ENCODE results near the gene CHL1. TPM values are rescaled to one million over a fixed set of nuclear protein-coding genes. Genes with fewer than 3 reads are reported as not detected.

Gene CHL1
- total and polyA plus RNA-seq, 2 experiments from 2014 or later, result 1.4 to 1.9 TPM

DNA sequence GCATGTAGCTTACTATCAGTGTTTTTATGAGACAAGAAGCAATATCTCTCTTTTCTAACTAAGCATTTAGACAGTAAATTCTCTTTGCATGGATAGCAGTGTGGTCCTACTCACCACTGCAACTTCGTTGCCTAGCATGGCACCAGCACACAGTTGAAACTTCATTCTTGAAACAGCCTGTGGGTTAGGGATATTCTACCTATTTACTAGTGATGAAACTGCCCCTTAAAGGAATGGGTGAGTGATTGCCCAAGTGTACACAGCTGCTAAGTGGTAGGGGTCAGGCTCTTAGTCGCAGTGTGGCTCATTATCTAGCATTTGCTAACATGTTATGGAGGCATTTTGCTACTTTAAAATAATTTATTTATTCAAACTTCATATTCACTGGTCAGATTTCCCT lies 78.4 kb downstream of the CHL1 start:
- H3K4me1 ChIP-seq (ENCODE audit: insufficient read depth), result no peaks in the 10 kb centered on the region
- ATAC-seq (no peak), DNase-seq (ENCODE audit: low spot score) (no peak)
- H3K27me3 ChIP-seq (ENCODE audit: insufficient read depth), result no peaks in the 10 kb centered on the region
- Mint-ChIP-seq H3K27me3 (ENCODE audit: insufficient read depth, low read depth, poor library complexity) (no peaks in the 10 kb centered on the region), H3K9me3 (peaks cover 89% of the 10 kb centered on the region), H3K4me3 (no peak overlapping the region), H3K27ac (no peak overlapping the region), H3K36me3 (ENCODE audit: low read depth) (peaks cover 28% of the 10 kb centered on the region), H3K4me1 (no peaks in the 10 kb centered on the region)
- H3K4me3 ChIP-seq, result no peak overlapping the region
- H3K36me3 ChIP-seq (ENCODE audit: insufficient read depth), result no peaks in the 10 kb centered on the region
- no peak overlapping the region for H3K27ac ChIP-seq (ENCODE audit: low read depth)
- no peak for TF ChIP-seq EZH2 (IDR thresholded peaks at IDR 0.05; ENCODE audit: low read depth, unreplicated experiment)
- no peaks in the 10 kb centered on the region for H3K9me2 ChIP-seq (ENCODE audit: insufficient read depth)
- no peaks in the 10 kb centered on the region for H3F3A ChIP-seq (replicated peaks; ENCODE audit: low read depth)
- no peak overlapping the region for H3K4me2 ChIP-seq
- H4K20me1 ChIP-seq (replicated peaks; ENCODE audit: insufficient read depth), result no peaks in the 10 kb centered on the region
- H3K79me2 ChIP-seq (replicated peaks; ENCODE audit: insufficient read depth), result no peaks in the 10 kb centered on the region
- H2AFZ ChIP-seq, result no peak overlapping the region

DNA sequence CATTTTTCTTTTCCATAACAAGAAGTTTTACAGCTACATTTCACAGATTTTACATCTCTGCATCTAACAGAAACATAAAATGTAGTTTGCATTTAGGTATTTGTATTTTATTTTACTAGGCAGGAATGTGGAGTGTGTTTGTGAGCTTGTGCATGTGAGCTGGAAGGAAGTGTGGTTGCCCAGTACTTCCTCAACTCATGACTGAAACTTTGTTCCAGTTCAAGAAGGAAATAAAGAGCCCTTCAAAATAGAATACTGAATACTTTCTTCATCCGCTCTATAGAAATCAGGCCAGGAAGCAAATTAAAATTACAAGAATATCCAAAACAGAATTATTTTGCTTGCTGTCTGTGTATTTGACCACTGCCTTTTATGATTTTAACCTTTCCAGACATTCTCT lies 81.3 kb downstream of the CHL1 start:
- ATAC-seq (no peak), DNase-seq (ENCODE audit: low spot score) (no peak)
- Histone ChIP-seq H3K4me1 (ENCODE audit: insufficient read depth) (no peaks in the 10 kb centered on the region), H3K4me2 (no peak overlapping the region), H3K79me2 (replicated peaks; ENCODE audit: insufficient read depth) (no peaks in the 10 kb centered on the region), H2AFZ (no peak overlapping the region), H3K9me2 (ENCODE audit: insufficient read depth) (no peaks in the 10 kb centered on the region), H4K20me1 (replicated peaks; ENCODE audit: insufficient read depth) (no peaks in the 10 kb centered on the region), H3K27ac (ENCODE audit: low read depth) (no peak overlapping the region), H3K27me3 (ENCODE audit: insufficient read depth) (no peaks in the 10 kb centered on the region), H3F3A (replicated peaks; ENCODE audit: low read depth) (no peaks in the 10 kb centered on the region), H3K36me3 (ENCODE audit: insufficient read depth) (no peaks in the 10 kb centered on the region), H3K4me3 (no peak overlapping the region)
- Mint-ChIP-seq H3K36me3 (ENCODE audit: low read depth) (peaks cover 26% of the 10 kb centered on the region), H3K9me3 (peaks cover 90% of the 10 kb centered on the region), H3K27ac (no peak overlapping the region), H3K4me3 (no peak overlapping the region), H3K4me1 (no peaks in the 10 kb centered on the region), H3K27me3 (ENCODE audit: insufficient read depth, low read depth, poor library complexity) (no peaks in the 10 kb centered on the region)
- TF ChIP-seq EZH2phosphoT487 (IDR thresholded peaks at IDR 0.05; ENCODE audit: unreplicated experiment), result no peak
- TF ChIP-seq, protein P1, sequence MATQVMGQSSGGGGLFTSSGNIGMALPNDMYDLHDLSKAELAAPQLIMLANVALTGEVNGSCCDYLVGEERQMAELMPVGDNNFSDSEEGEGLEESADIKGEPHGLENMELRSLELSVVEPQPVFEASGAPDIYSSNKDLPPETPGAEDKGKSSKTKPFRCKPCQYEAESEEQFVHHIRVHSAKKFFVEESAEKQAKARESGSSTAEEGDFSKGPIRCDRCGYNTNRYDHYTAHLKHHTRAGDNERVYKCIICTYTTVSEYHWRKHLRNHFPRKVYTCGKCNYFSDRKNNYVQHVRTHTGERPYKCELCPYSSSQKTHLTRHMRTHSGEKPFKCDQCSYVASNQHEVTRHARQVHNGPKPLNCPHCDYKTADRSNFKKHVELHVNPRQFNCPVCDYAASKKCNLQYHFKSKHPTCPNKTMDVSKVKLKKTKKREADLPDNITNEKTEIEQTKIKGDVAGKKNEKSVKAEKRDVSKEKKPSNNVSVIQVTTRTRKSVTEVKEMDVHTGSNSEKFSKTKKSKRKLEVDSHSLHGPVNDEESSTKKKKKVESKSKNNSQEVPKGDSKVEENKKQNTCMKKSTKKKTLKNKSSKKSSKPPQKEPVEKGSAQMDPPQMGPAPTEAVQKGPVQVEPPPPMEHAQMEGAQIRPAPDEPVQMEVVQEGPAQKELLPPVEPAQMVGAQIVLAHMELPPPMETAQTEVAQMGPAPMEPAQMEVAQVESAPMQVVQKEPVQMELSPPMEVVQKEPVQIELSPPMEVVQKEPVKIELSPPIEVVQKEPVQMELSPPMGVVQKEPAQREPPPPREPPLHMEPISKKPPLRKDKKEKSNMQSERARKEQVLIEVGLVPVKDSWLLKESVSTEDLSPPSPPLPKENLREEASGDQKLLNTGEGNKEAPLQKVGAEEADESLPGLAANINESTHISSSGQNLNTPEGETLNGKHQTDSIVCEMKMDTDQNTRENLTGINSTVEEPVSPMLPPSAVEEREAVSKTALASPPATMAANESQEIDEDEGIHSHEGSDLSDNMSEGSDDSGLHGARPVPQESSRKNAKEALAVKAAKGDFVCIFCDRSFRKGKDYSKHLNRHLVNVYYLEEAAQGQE (IDR thresholded peaks at IDR 0.05; ENCODE audit: unreplicated experiment), result no peak
- no peak for TF ChIP-seq STAT1 (IDR thresholded peaks at IDR 0.05; ENCODE audit: unreplicated experiment)
- TF ChIP-seq CREB1 (CRISPR knock-in tag; IDR thresholded peaks at IDR 0.05; ENCODE audit: low read depth), result no peak
- TF ChIP-seq NANOG (IDR thresholded peaks at IDR 0.05; ENCODE audit: borderline replicate concordance), result no peak
- no peak for TF ChIP-seq ZNF114 (CRISPR knock-in tag; IDR thresholded peaks at IDR 0.05)
- no peak for TF ChIP-seq POLR2AphosphoS5 (IDR thresholded peaks at IDR 0.05; ENCODE audit: low read depth)
- TF ChIP-seq, protein P2, sequence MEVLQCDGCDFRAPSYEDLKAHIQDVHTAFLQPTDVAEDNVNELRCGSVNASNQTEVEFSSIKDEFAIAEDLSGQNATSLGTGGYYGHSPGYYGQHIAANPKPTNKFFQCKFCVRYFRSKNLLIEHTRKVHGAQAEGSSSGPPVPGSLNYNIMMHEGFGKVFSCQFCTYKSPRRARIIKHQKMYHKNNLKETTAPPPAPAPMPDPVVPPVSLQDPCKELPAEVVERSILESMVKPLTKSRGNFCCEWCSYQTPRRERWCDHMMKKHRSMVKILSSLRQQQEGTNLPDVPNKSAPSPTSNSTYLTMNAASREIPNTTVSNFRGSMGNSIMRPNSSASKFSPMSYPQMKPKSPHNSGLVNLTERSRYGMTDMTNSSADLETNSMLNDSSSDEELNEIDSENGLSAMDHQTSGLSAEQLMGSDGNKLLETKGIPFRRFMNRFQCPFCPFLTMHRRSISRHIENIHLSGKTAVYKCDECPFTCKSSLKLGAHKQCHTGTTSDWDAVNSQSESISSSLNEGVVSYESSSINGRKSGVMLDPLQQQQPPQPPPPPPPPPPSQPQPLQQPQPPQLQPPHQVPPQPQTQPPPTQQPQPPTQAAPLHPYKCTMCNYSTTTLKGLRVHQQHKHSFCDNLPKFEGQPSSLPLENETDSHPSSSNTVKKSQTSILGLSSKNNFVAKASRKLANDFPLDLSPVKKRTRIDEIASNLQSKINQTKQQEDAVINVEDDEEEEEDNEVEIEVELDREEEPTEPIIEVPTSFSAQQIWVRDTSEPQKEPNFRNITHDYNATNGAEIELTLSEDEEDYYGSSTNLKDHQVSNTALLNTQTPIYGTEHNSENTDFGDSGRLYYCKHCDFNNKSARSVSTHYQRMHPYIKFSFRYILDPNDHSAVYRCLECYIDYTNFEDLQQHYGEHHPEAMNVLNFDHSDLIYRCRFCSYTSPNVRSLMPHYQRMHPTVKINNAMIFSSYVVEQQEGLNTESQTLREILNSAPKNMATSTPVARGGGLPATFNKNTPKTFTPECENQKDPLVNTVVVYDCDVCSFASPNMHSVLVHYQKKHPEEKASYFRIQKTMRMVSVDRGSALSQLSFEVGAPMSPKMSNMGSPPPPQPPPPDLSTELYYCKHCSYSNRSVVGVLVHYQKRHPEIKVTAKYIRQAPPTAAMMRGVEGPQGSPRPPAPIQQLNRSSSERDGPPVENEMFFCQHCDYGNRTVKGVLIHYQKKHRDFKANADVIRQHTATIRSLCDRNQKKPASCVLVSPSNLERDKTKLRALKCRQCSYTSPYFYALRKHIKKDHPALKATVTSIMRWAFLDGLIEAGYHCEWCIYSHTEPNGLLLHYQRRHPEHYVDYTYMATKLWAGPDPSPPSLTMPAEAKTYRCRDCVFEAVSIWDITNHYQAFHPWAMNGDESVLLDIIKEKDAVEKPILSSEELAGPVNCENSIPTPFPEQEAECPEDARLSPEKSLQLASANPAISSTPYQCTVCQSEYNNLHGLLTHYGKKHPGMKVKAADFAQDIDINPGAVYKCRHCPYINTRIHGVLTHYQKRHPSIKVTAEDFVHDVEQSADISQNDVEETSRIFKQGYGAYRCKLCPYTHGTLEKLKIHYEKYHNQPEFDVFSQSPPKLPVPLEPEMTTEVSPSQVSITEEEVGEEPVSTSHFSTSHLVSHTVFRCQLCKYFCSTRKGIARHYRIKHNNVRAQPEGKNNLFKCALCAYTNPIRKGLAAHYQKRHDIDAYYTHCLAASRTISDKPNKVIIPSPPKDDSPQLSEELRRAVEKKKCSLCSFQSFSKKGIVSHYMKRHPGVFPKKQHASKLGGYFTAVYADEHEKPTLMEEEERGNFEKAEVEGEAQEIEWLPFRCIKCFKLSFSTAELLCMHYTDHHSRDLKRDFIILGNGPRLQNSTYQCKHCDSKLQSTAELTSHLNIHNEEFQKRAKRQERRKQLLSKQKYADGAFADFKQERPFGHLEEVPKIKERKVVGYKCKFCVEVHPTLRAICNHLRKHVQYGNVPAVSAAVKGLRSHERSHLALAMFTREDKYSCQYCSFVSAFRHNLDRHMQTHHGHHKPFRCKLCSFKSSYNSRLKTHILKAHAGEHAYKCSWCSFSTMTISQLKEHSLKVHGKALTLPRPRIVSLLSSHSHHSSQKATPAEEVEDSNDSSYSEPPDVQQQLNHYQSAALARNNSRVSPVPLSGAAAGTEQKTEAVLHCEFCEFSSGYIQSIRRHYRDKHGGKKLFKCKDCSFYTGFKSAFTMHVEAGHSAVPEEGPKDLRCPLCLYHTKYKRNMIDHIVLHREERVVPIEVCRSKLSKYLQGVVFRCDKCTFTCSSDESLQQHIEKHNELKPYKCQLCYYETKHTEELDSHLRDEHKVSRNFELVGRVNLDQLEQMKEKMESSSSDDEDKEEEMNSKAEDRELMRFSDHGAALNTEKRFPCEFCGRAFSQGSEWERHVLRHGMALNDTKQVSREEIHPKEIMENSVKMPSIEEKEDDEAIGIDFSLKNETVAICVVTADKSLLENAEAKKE (CRISPR knock-in tag; IDR thresholded peaks at IDR 0.05), result no peak
- TF ChIP-seq, protein P3, sequence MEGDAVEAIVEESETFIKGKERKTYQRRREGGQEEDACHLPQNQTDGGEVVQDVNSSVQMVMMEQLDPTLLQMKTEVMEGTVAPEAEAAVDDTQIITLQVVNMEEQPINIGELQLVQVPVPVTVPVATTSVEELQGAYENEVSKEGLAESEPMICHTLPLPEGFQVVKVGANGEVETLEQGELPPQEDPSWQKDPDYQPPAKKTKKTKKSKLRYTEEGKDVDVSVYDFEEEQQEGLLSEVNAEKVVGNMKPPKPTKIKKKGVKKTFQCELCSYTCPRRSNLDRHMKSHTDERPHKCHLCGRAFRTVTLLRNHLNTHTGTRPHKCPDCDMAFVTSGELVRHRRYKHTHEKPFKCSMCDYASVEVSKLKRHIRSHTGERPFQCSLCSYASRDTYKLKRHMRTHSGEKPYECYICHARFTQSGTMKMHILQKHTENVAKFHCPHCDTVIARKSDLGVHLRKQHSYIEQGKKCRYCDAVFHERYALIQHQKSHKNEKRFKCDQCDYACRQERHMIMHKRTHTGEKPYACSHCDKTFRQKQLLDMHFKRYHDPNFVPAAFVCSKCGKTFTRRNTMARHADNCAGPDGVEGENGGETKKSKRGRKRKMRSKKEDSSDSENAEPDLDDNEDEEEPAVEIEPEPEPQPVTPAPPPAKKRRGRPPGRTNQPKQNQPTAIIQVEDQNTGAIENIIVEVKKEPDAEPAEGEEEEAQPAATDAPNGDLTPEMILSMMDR (conservative IDR thresholded peaks at IDR 0.05; ENCODE audit: low read depth in 2 of 2), result no peak
